ENCODE results near the gene PRND.

DNA sequence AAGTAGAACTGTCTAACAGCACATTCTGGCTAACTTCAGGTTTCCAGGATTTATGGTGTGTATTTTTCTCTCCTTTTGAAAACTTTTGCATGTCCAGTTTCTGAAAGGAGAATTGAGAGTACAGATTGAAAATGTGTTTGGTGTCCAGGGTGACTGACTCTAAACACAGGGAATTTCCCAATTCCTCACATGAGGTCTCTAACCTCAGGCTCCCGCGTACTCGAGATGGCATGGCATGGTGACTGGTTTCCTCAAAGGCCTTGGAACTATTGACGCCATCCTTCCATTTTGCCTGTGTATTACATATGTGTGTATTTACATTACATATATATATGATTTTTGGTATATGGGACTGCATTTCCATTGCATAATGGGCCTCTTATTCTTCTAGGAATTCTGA is 52.5 kb downstream of the PRND start:
- no peak for TF ChIP-seq EZH2 (IDR thresholded peaks at IDR 0.05; ENCODE audit: low read depth)
- TF ChIP-seq, protein P1, sequence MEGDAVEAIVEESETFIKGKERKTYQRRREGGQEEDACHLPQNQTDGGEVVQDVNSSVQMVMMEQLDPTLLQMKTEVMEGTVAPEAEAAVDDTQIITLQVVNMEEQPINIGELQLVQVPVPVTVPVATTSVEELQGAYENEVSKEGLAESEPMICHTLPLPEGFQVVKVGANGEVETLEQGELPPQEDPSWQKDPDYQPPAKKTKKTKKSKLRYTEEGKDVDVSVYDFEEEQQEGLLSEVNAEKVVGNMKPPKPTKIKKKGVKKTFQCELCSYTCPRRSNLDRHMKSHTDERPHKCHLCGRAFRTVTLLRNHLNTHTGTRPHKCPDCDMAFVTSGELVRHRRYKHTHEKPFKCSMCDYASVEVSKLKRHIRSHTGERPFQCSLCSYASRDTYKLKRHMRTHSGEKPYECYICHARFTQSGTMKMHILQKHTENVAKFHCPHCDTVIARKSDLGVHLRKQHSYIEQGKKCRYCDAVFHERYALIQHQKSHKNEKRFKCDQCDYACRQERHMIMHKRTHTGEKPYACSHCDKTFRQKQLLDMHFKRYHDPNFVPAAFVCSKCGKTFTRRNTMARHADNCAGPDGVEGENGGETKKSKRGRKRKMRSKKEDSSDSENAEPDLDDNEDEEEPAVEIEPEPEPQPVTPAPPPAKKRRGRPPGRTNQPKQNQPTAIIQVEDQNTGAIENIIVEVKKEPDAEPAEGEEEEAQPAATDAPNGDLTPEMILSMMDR (conservative IDR thresholded peaks at IDR 0.05) = no peak

Data from PC-9 (cell line).